Common myeloid progenitor, CD34-positive (primary cell): ENCODE measurements around the gene DNAJC13.

Experiments used
- CTCF ChIA-PET: fragments of 350-600 bp; sonication (Branson Sonifier 250); formaldehyde crosslinking; loops from one replicate; lab custom pipeline; 2021; ENCODE audit warnings: antibody characterized with exemption; lab: Charles Lee
- POLR2A ChIA-PET: fragments of 350-600 bp; sonication (Branson Sonifier 250); formaldehyde crosslinking; loops from one replicate; lab custom pipeline; 2021; ENCODE audit warnings: antibody characterized with exemption; lab: Charles Lee
- DNase-seq, 3 donors: peaks; one replicate each; pipeline versions ENCODE4 v3.0.0 to v3.0.0-alpha.2; 2013
- H3K27ac ChIP-seq, 2 experiments: 1 replicate in 1 of 2; 2 replicates in 1 of 2; pipeline ENCODE4 v1.7.0; 2013; ENCODE audit warnings: inconsistent platforms in 2 of 2, low read length in 2 of 2, mild to moderate bottlenecking in 2 of 2, low read depth in 1 of 2, moderate library complexity in 1 of 2; ENCODE audit not compliant: severe bottlenecking in 2 of 2, insufficient read depth in 1 of 2, poor library complexity in 1 of 2
- H3K27me3 ChIP-seq, 5 experiments: replicated peaks in 2 of 5; 1 replicate in 3 of 5; 2 replicates in 2 of 5; pipeline versions ENCODE4 v1.6.1 to v1.7.0; 2013; ENCODE audit warnings: low read length in 4 of 5, mild to moderate bottlenecking in 2 of 5, moderate library complexity in 2 of 5, inconsistent platforms in 1 of 5; ENCODE audit not compliant: insufficient read depth in 5 of 5, control insufficient read depth in 4 of 5
- H3K36me3 ChIP-seq, 4 experiments: 1 replicate in 2 of 4; 2 replicates in 2 of 4; pipeline versions ENCODE4 v1.6.1 to v1.7.0; 2013; ENCODE audit warnings: low read length in 3 of 4, control low read depth in 1 of 4, mild to moderate bottlenecking in 1 of 4; ENCODE audit not compliant: control insufficient read depth in 4 of 4, insufficient read depth in 4 of 4
- H3K4me1 ChIP-seq, 4 experiments: 1 replicate in 3 of 4; 2 replicates in 1 of 4; pipeline versions ENCODE4 v1.6.1 to v1.7.1; 2013; ENCODE audit warnings: low read length in 3 of 4, mild to moderate bottlenecking in 3 of 4, control low read depth in 1 of 4, inconsistent platforms in 1 of 4, moderate library complexity in 1 of 4; ENCODE audit not compliant: control insufficient read depth in 4 of 4, insufficient read depth in 4 of 4; ENCODE audit errors: control extremely low read depth in 1 of 4
- H3K4me3 ChIP-seq, 7 experiments: 1 replicate in 4 of 7; 2 replicates in 3 of 7; pipeline versions ENCODE4 v1.5.1 to v1.7.0; 2013; ENCODE audit warnings: mild to moderate bottlenecking in 7 of 7, low read length in 6 of 7, moderate library complexity in 6 of 7, inconsistent platforms in 2 of 7, low read depth in 2 of 7, control low read depth in 1 of 7; ENCODE audit not compliant: insufficient read depth in 4 of 7, control insufficient read depth in 1 of 7; ENCODE audit errors: extremely low read depth in 1 of 7
- H3K9me3 ChIP-seq, 5 experiments: 1 replicate in 4 of 5; 2 replicates in 1 of 5; pipeline versions ENCODE4 v1.6.1 to v1.7.1; 2013; ENCODE audit warnings: low read length in 4 of 5, mild to moderate bottlenecking in 2 of 5, inconsistent platforms in 1 of 5, low read depth in 1 of 5, moderate library complexity in 1 of 5; ENCODE audit not compliant: control insufficient read depth in 4 of 5, insufficient read depth in 2 of 5; ENCODE audit errors: control extremely low read depth in 1 of 5
- WGBS: methylation state at CpG from one replicate; pipeline ENCODE4 v1.1.5; 2013; ENCODE audit not compliant: insufficient coverage; 5-methylcytosine and 5-hydroxymethylcytosine counted together

DNAJC13 gene

GRCh38 chr3:132457286-132457685, 40.0 kb downstream of the DNAJC13 start:
- Histone ChIP-seq H3K4me1 (peaks cover 0 to 4% (median 0%) of the 10 kb centered on the region in 4 experiments), H3K27me3 (no peaks in the 10 kb centered on the region), H3K27ac (no peak overlapping the region), H3K4me3 (no peak overlapping the region), H3K9me3 (no peaks in the 10 kb centered on the region), H3K36me3 (peaks cover 14 to 83% (median 49%) of the 10 kb centered on the region in 4 experiments)
- ChIA-PET CTCF (no interaction called here), POLR2A (no interaction called here)
- 100% methylated on average over 1 of the region's 1 CpG for WGBS
- DNase-seq = no peak

DNA sequence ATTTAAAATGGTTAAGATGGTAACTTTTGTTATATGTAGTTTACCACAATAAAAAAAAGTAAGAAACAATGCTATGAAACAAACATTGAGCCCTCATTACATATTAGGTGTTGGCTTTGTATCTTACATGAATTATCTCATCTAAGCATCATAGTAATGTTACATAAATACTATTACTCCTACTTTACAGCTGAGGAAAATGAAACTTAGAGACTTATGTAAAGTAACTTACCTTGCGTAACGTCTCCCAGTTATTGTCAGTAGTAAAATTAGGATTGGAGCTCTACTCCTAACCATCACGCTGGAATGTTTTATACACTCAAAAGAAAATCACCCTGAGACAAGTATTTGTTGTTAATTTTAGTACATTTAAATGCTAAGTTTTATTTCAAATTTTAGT, 42.2 kb downstream of the DNAJC13 start:
- WGBS = no CpG with 5 or more reads among the region's 3 CpGs
- DNase-seq = no peak
- Histone ChIP-seq H3K4me1 (peaks cover 0 to 4% (median 0%) of the 10 kb centered on the region in 4 experiments), H3K36me3 (peaks cover 13 to 75% (median 44%) of the 10 kb centered on the region in 4 experiments), H3K27me3 (no peaks in the 10 kb centered on the region), H3K4me3 (no peak overlapping the region), H3K27ac (no peak overlapping the region), H3K9me3 (no peaks in the 10 kb centered on the region)
- POLR2A ChIA-PET = no interaction called here
- CTCF ChIA-PET = interaction anchor here (1.4 kb wide), 2 partner anchors 8 to 9 kb away, joined by 3 read pairs; no protein-coding TSS in a partner anchor

DNA sequence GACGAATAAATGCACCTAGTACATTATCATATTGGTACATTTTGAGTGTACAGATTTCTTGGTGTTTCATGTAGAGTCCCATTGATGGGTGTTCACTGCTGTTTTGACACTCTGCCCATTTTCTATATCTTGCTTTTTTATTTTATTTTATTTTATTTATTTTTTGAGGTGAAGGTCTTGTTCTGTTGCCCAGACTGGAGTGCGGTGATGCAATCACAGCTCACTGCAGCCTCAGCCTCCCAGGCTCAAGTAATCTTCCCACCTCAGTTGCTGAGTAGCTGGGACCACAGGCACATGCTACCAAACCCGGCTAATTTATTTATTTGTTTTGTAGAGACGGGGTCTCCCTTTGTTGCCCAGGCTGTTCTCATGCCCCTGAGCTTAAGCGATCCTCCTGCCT, 44.2 kb downstream of the DNAJC13 start:
- ChIA-PET CTCF (no interaction called here), POLR2A (no interaction called here)
- H3K4me3 ChIP-seq = no peak overlapping the region
- DNase-seq = no peak
- H3K9me3 ChIP-seq = no peaks in the 10 kb centered on the region
- H3K27me3 ChIP-seq = no peaks in the 10 kb centered on the region
- no peak overlapping the region for H3K27ac ChIP-seq
- H3K4me1 ChIP-seq = peaks cover 0 to 4% (median 0%) of the 10 kb centered on the region in 4 experiments
- WGBS = 94% methylated on average over 2 of the region's 5 CpGs
- H3K36me3 ChIP-seq = peaks cover 9 to 66% (median 34%) of the 10 kb centered on the region in 4 experiments

DNA sequence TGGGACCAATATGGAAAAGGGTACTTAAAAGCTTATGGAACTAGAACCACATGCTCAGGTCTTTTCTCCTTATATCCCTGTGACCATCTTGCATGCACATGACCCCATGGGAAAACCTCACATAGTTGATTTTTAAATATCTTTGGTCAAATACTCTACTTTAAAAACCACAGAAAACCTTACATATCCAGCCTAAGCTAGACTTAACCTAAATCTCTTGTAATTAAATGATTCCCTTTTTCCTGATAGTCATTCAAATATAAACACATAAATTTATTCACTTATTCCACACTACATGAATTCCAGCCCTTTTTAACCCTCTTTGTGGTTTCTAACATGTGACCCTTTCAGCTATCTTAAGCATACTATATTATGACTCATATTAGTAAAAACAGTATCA, 46.8 kb downstream of the DNAJC13 start:
- POLR2A ChIA-PET = no interaction called here
- CTCF ChIA-PET = interaction anchor here (0.6 kb wide), 1 partner anchor 163 kb away, joined by 3 read pairs; no protein-coding TSS in a partner anchor
- no peak for DNase-seq
- Histone ChIP-seq H3K4me1 (no peaks in the 10 kb centered on the region), H3K36me3 (peaks cover 3 to 61% (median 29%) of the 10 kb centered on the region in 4 experiments), H3K9me3 (no peaks in the 10 kb centered on the region), H3K27me3 (no peaks in the 10 kb centered on the region), H3K27ac (no peak overlapping the region), H3K4me3 (no peak overlapping the region)

DNA sequence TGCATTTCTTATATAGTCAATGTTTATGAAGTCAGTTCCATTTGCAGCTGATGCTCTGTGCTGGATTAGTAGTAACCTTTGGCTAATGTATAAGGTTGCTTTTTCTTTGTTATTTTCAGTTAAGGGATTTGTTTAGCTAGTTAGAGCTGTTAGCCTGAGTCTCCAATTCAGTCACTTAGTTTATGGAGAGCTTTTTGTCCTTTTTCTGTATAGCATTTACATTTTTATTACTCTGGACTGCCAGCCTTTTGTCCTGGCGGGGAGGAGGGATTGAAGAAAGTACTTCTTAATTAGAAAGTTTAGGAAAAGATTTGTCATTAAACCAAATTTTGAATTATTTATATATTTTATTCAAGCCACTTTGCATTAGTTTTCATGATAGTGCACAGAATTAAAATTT, 52.0 kb downstream of the DNAJC13 start:
- peaks cover 0 to 4% (median 1%) of the 10 kb centered on the region in 4 experiments for H3K4me1 ChIP-seq
- no peak overlapping the region for H3K4me3 ChIP-seq
- POLR2A ChIA-PET = no interaction called here
- CTCF ChIA-PET = interaction anchor here (1.5 kb wide), 2 partner anchors 10 to 11 kb away, joined by 3 read pairs; no protein-coding TSS in a partner anchor
- no peak overlapping the region for H3K27ac ChIP-seq
- WGBS = no CpG with 5 or more reads among the region's 1 CpG
- H3K27me3 ChIP-seq = no peaks in the 10 kb centered on the region
- no peak for DNase-seq
- peaks cover 2 to 41% (median 15%) of the 10 kb centered on the region in 4 experiments for H3K36me3 ChIP-seq
- H3K9me3 ChIP-seq = no peaks in the 10 kb centered on the region

DNA sequence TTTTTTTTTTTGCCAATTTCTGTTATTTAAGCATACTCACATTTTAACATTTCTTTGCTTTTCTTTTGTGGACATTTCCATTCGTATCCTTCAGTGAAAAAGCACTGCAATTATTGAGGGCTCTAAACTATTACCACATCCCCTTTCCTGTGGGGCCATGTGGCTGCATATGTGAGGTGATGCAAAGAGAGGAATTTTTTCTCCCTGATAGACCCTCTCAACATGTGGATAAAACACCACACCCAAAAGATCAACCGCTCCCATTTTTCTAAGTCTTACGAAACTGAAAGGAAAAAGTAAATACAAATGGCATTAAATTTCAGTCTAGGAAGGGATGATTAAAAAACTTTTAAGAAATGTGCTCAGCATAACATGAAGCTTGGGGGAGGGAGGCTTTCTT, 68.8 kb downstream of the DNAJC13 start:
- ChIA-PET CTCF (interaction anchor here (1.2 kb wide), 1 partner anchor 16 kb away, joined by 3 read pairs; no protein-coding TSS in a partner anchor), POLR2A (no interaction called here)
- H3K36me3 ChIP-seq = peaks cover 18 to 66% (median 35%) of the 10 kb centered on the region in 4 experiments
- H3K9me3 ChIP-seq = no peaks in the 10 kb centered on the region
- peak in 2 of 3 donors; percentile 6 to 8 for DNase-seq
- H3K27me3 ChIP-seq = no peaks in the 10 kb centered on the region
- no CpG with 5 or more reads among the region's 3 CpGs for WGBS
- H3K4me1 ChIP-seq = peaks cover 0 to 4% (median under 1%) of the 10 kb centered on the region in 4 experiments
- H3K4me3 ChIP-seq = no peak overlapping the region
- no peak overlapping the region for H3K27ac ChIP-seq

DNA sequence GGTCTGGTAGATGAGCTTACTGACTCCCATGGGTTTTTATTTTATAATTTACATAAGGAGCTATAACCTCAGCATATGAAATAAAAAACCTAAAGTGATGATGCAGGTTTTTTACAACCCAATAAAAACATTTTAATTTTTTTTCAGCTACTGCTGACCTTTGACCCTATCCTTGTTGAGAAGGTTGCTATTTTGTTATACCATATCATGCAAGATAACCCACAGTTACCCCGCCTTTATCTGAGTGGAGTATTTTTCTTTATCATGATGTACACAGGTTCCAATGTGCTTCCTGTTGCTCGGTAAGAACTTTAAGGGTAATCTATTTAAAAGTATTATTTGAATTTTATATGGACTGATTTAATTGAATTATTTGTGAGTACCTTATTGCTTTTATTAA, 70.8 kb downstream of the DNAJC13 start:
- peak; percentile 4 to 58 (median 40) for DNase-seq
- WGBS = no CpG with 5 or more reads among the region's 2 CpGs
- no peak overlapping the region for H3K4me3 ChIP-seq
- peak overlapping the region in 1 of 2 experiments; percentile 25 for H3K27ac ChIP-seq
- POLR2A ChIA-PET = no interaction called here
- H3K9me3 ChIP-seq = no peaks in the 10 kb centered on the region
- peaks cover 10 to 67% (median 33%) of the 10 kb centered on the region in 4 experiments for H3K36me3 ChIP-seq
- peaks cover 0 to 4% (median under 1%) of the 10 kb centered on the region in 4 experiments for H3K4me1 ChIP-seq
- CTCF ChIA-PET = interaction anchor here (1.9 kb wide), 1 partner anchor 10 kb away, joined by 5 read pairs; no protein-coding TSS in a partner anchor
- H3K27me3 ChIP-seq = no peaks in the 10 kb centered on the region
